GM19351 (cell line): ENCODE results near the gene CLDND1.
A peak's percentile ranks its signal among the peaks of the same experiment; 100 is the strongest.

ENCODE experiments used
- ATAC-seq: cut with Tn5 transposase; IDR thresholded peaks from one replicate; pipeline ENCODE4 v1.9.1; 2021; ENCODE audit warnings: mild to moderate bottlenecking, moderate library complexity; ENCODE audit not compliant: unreplicated experiment

The CLDND1 gene

GRCh38 chr3:98521897-98522543 is 682 bp downstream of the CLDND1 start:
- peak; percentile 43 for ATAC-seq

- ATAC-seq, result no peak
These were observed 3.4 kb downstream of the CLDND1 start for GRCh38 chr3:98519351-98519750.

- ATAC-seq, result no peak
These were observed 3.9 kb downstream of the CLDND1 start for GRCh38 chr3:98518816-98519215.

GRCh38 chr3:98514948-98515347 is 7.8 kb downstream of the CLDND1 start:
- ATAC-seq, result no peak

GRCh38 chr3:98513736-98514135 is 9.0 kb downstream of the CLDND1 start:
- no peak for ATAC-seq

- ATAC-seq, result no peak
These were observed 9.6 kb downstream of the CLDND1 start for GRCh38 chr3:98513091-98513511.

- ATAC-seq, result no peak
These were observed 10.1 kb downstream of the CLDND1 start for GRCh38 chr3:98512576-98512975.

- ATAC-seq, result no peak
These were observed 14.1 kb downstream of the CLDND1 start for GRCh38 chr3:98508582-98508981.

- no peak for ATAC-seq
These were observed 18.2 kb downstream of the CLDND1 start for GRCh38 chr3:98504539-98504938.

GRCh38 chr3:98501863-98502576 is 20.7 kb downstream of the CLDND1 start:
- ATAC-seq, result no peak

GRCh38 chr3:98501270-98501669 is 21.4 kb downstream of the CLDND1 start:
- ATAC-seq, result no peak

GRCh38 chr3:98500019-98500418 is 22.7 kb downstream of the CLDND1 start:
- ATAC-seq, result no peak

- no peak for ATAC-seq
These were observed 25.3 kb downstream of the CLDND1 start, which contains the start of gene OR5K2 for GRCh38 chr3:98497381-98497780. OR5K2 (plus strand) TSS chr3:98497681; CDS start chr3:98497681, 0 bp downstream.

- ATAC-seq, result no peak
These were observed 39.1 kb downstream of the CLDND1 start for GRCh38 chr3:98483626-98484025.

GRCh38 chr3:98482717-98483482 is 39.8 kb downstream of the CLDND1 start:
- ATAC-seq, result no peak
